HEK293 (cell line): ENCODE data around the gene DDIT3.

Experiments used
- BCL11A ChIP-seq: fragments of 450-650 bp; formaldehyde crosslinking; IDR thresholded peaks from 2 replicates; pipeline ENCODE4 v1.5.1; 2016; ENCODE audit warnings: low read depth, missing biosample characterization, missing genetic modification characterization
- BCL6B ChIP-seq: fragments of 450-650 bp; formaldehyde crosslinking; IDR thresholded peaks from 2 replicates; pipeline ENCODE4 v1.5.1; 2017; ENCODE audit warnings: missing biosample characterization, missing genetic modification characterization
- HOXA7 ChIP-seq: sonication (generic); formaldehyde crosslinking; IDR thresholded peaks from 2 replicates; pipeline ENCODE4 v1.8.1; 2022; ENCODE audit warnings: missing genetic modification reagents, borderline replicate concordance
- HOXD13 ChIP-seq: sonication (generic); formaldehyde crosslinking; IDR thresholded peaks from 2 replicates; pipeline ENCODE4 v1.8.0; 2022; ENCODE audit warnings: missing genetic modification reagents, borderline replicate concordance
- KLF10 ChIP-seq: fragments of 450-650 bp; IDR thresholded peaks from 2 replicates; pipeline ENCODE4 v1.5.1; 2018; ENCODE audit warnings: missing biosample characterization, mild to moderate bottlenecking, missing genetic modification characterization
- KLF17 ChIP-seq: fragments of 450-650 bp; formaldehyde crosslinking; IDR thresholded peaks from 2 replicates; pipeline ENCODE4 v1.5.1; 2016; ENCODE audit warnings: missing biosample characterization, missing genetic modification characterization
- KLF9 ChIP-seq: fragments of 450-650 bp; formaldehyde crosslinking; IDR thresholded peaks from 2 replicates; pipeline ENCODE4 v1.5.1; 2016; ENCODE audit warnings: missing biosample characterization, missing genetic modification characterization, low read depth
- PRDM1 ChIP-seq: fragments of 450-650 bp; formaldehyde crosslinking; IDR thresholded peaks from 2 replicates; pipeline ENCODE4; 2016; ENCODE audit warnings: missing biosample characterization, missing genetic modification characterization
- PRDM10 ChIP-seq: fragments of 450-650 bp; formaldehyde crosslinking; IDR thresholded peaks from 2 replicates; pipeline ENCODE4 v1.5.1; 2016; ENCODE audit warnings: missing biosample characterization, missing genetic modification characterization
- SCRT2 ChIP-seq: fragments of 450-650 bp; formaldehyde crosslinking; IDR thresholded peaks from 2 replicates; pipeline ENCODE4 v1.5.1; 2016; ENCODE audit warnings: missing biosample characterization, missing genetic modification characterization
- YY1 ChIP-seq: fragments of 450-650 bp; formaldehyde crosslinking; IDR thresholded peaks from 2 replicates; pipeline ENCODE4 v1.5.1; 2018; ENCODE audit warnings: missing biosample characterization, missing genetic modification characterization
- ZNF114 ChIP-seq: fragments of 450-650 bp; formaldehyde crosslinking; IDR thresholded peaks from 2 replicates; pipeline ENCODE4 v1.5.0; 2017; ENCODE audit warnings: missing biosample characterization, missing genetic modification characterization
- ZNF155 ChIP-seq: fragments of 450-650 bp; formaldehyde crosslinking; IDR thresholded peaks from 2 replicates; pipeline ENCODE4 v1.5.1; 2016; ENCODE audit warnings: missing biosample characterization, missing genetic modification characterization
- ZNF16 ChIP-seq: fragments of 450-650 bp; formaldehyde crosslinking; IDR thresholded peaks from 2 replicates; pipeline ENCODE4 v1.5.1; 2016; ENCODE audit warnings: low read depth, missing biosample characterization, missing genetic modification characterization
- ZNF2 ChIP-seq: fragments of 450-650 bp; formaldehyde crosslinking; IDR thresholded peaks from 2 replicates; pipeline ENCODE4 v1.5.1; 2016; ENCODE audit warnings: missing biosample characterization, missing genetic modification characterization
- ZNF211 ChIP-seq: fragments of 450-650 bp; formaldehyde crosslinking; IDR thresholded peaks from 2 replicates; pipeline ENCODE4 v1.5.1; 2016; ENCODE audit warnings: low read depth, missing biosample characterization, missing genetic modification characterization
- ZNF302 ChIP-seq: fragments of 450-650 bp; formaldehyde crosslinking; IDR thresholded peaks from 2 replicates; pipeline ENCODE4 v1.5.1; 2016; ENCODE audit warnings: missing biosample characterization, missing genetic modification characterization, low read depth
- ZNF335 ChIP-seq: fragments of 450-650 bp; formaldehyde crosslinking; conservative IDR thresholded peaks from 2 replicates; pipeline ENCODE4 v1.5.1; 2016; ENCODE audit warnings: missing biosample characterization, missing genetic modification characterization
- ZNF366 ChIP-seq: fragments of 450-650 bp; formaldehyde crosslinking; conservative IDR thresholded peaks from 2 replicates; pipeline ENCODE4 v1.5.1; 2016; ENCODE audit warnings: missing biosample characterization, missing genetic modification characterization
- ZNF433 ChIP-seq: fragments of 450-650 bp; formaldehyde crosslinking; IDR thresholded peaks from 2 replicates; pipeline ENCODE4 v1.5.1; 2016; ENCODE audit warnings: missing biosample characterization, missing genetic modification characterization, low read depth
- ZNF513 ChIP-seq: fragments of 450-650 bp; IDR thresholded peaks from 2 replicates; pipeline ENCODE4 v1.5.1; 2018; ENCODE audit warnings: missing biosample characterization, missing genetic modification characterization
- ZNF514 ChIP-seq: fragments of 450-650 bp; formaldehyde crosslinking; IDR thresholded peaks from 2 replicates; pipeline ENCODE4 v1.5.1; 2016; ENCODE audit warnings: missing biosample characterization, missing genetic modification characterization
- ZNF560 ChIP-seq: fragments of 450-650 bp; formaldehyde crosslinking; IDR thresholded peaks from 2 replicates; pipeline ENCODE4 v1.5.1; 2017; ENCODE audit warnings: missing biosample characterization, missing genetic modification characterization, borderline replicate concordance
- ZNF585B ChIP-seq: fragments of 450-650 bp; formaldehyde crosslinking; IDR thresholded peaks from 2 replicates; pipeline ENCODE4 v1.5.1; 2016; ENCODE audit warnings: missing biosample characterization, missing genetic modification characterization
- ZNF660 ChIP-seq: fragments of 450-650 bp; IDR thresholded peaks from 2 replicates; pipeline ENCODE4 v1.5.1; 2018; ENCODE audit warnings: missing biosample characterization, mild to moderate bottlenecking, missing genetic modification characterization
- ZNF704 ChIP-seq: fragments of 450-650 bp; formaldehyde crosslinking; IDR thresholded peaks from 2 replicates; pipeline ENCODE4 v1.5.1; 2016; ENCODE audit warnings: missing biosample characterization, missing genetic modification characterization
- ZNF747 ChIP-seq: fragments of 450-650 bp; formaldehyde crosslinking; IDR thresholded peaks from 2 replicates; pipeline ENCODE4 v1.5.1; 2016; ENCODE audit warnings: missing biosample characterization, missing genetic modification characterization
- ZNF768 ChIP-seq: fragments of 450-650 bp; formaldehyde crosslinking; IDR thresholded peaks from 2 replicates; pipeline ENCODE4 v1.5.1; 2018; ENCODE audit warnings: missing biosample characterization, mild to moderate bottlenecking, missing genetic modification characterization
- ZSCAN5A ChIP-seq: fragments of 450-650 bp; formaldehyde crosslinking; IDR thresholded peaks from 2 replicates; pipeline ENCODE4 v1.5.1; 2016; ENCODE audit warnings: missing biosample characterization, missing genetic modification characterization

Gene DDIT3

GRCh38 chr12:57522011-57522886, 1.9 kb upstream of the DDIT3 start, which contains the start of gene MBD6 (continued):
- TF ChIP-seq ZNF513 (no peak), KLF9 (tag by site-specific recombination) (peak; percentile 74), ZNF660 (tag by site-specific recombination) (no peak), ZNF747 (no peak), ZNF2 (tag by site-specific recombination) (peak; percentile 69; the same call in 1 of the 2 replicates), ZNF366 (tag by site-specific recombination) (peak; percentile 96), ZNF211 (tag by site-specific recombination) (no peak), SCRT2 (peak; percentile 83), PRDM1 (tag by site-specific recombination) (peak; percentile 22; the same call in 1 of the 2 replicates), ZNF114 (tag by site-specific recombination) (no peak), KLF17 (tag by site-specific recombination) (peak; percentile 91; the same call in 1 of the 2 replicates), PRDM10 (tag by site-specific recombination) (peak; percentile 92), ZNF768 (tag by site-specific recombination) (no peak), ZNF585B (tag by site-specific recombination) (no peak), ZNF514 (tag by site-specific recombination) (no peak), BCL6B (tag by site-specific recombination) (no peak), HOXD13 (CRISPR knock-in tag) (no peak), ZSCAN5A (tag by site-specific recombination) (no peak), YY1 (no peak), ZNF560 (tag by site-specific recombination) (no peak), ZNF704 (tag by site-specific recombination) (no peak), HOXA7 (no peak), BCL11A (tag by site-specific recombination) (peak; percentile 97), ZNF302 (tag by site-specific recombination) (no peak; the same call in 1 of the 2 replicates), ZNF16 (tag by site-specific recombination) (no peak), ZNF335 (tag by site-specific recombination) (peak; percentile 43; the same call in 1 of the 2 replicates), ZNF155 (tag by site-specific recombination) (no peak), KLF10 (tag by site-specific recombination) (peak; percentile 92), ZNF433 (tag by site-specific recombination) (no peak)
